Glutamatergic neuron (in vitro differentiated cells): ENCODE results near the gene RNF144A. TPM values are rescaled to one million over a fixed set of nuclear protein-coding genes. Genes with fewer than 3 reads are reported as not detected.

ENCODE experiments used
- DNase-seq: peaks from one replicate; pipeline ENCODE4 v3.0.0; 2022
- H3K27ac Mint-ChIP-seq: one replicate; pipeline ENCODE4 v1.8.0; 2020; ENCODE audit warnings: mild to moderate bottlenecking, mixed read lengths, inconsistent platforms; ENCODE audit not compliant: unreplicated experiment
- H3K27me3 Mint-ChIP-seq: one replicate; pipeline ENCODE4 v1.8.0; 2020; ENCODE audit warnings: mild to moderate bottlenecking, moderate library complexity, mixed read lengths, inconsistent platforms; ENCODE audit not compliant: unreplicated experiment
- H3K36me3 Mint-ChIP-seq: one replicate; pipeline ENCODE4 v1.8.0; 2020; ENCODE audit warnings: mild to moderate bottlenecking, mixed read lengths, inconsistent platforms; ENCODE audit not compliant: unreplicated experiment
- H3K4me1 Mint-ChIP-seq: one replicate; pipeline ENCODE4 v1.8.0; 2020; ENCODE audit warnings: mild to moderate bottlenecking, low read depth, mixed read lengths, inconsistent platforms; ENCODE audit not compliant: unreplicated experiment
- H3K4me3 Mint-ChIP-seq: one replicate; pipeline ENCODE4 v1.8.0; 2020; ENCODE audit warnings: mild to moderate bottlenecking, mixed read lengths, inconsistent platforms; ENCODE audit not compliant: unreplicated experiment
- H3K9me3 Mint-ChIP-seq: one replicate; pipeline ENCODE4 v1.8.0; 2020; ENCODE audit warnings: mild to moderate bottlenecking, moderate library complexity, mixed read lengths, inconsistent platforms; ENCODE audit not compliant: unreplicated experiment
- total RNA-seq: library from RNA; stranded (reverse); fragmentation: NEBNext Ultra II Directional; extraction: Animal tissue kit (Norgen Biotek cat#: 25700); gene quantifications from one replicate; pipeline ENCODE4 v1.2.1, GENCODE V29; 2021; ENCODE audit not compliant: unreplicated experiment
- TF ChIP-seq, protein P1 (sequence below): fragments of 200-600 bp; sonication (generic); IDR thresholded peaks from one replicate; pipeline ENCODE4 v1.5.0; 2021; ENCODE audit not compliant: partially characterized antibody, unreplicated experiment

Gene RNF144A
- total RNA-seq, 1 donor from 2014 or later = 40.2 TPM

DNA sequence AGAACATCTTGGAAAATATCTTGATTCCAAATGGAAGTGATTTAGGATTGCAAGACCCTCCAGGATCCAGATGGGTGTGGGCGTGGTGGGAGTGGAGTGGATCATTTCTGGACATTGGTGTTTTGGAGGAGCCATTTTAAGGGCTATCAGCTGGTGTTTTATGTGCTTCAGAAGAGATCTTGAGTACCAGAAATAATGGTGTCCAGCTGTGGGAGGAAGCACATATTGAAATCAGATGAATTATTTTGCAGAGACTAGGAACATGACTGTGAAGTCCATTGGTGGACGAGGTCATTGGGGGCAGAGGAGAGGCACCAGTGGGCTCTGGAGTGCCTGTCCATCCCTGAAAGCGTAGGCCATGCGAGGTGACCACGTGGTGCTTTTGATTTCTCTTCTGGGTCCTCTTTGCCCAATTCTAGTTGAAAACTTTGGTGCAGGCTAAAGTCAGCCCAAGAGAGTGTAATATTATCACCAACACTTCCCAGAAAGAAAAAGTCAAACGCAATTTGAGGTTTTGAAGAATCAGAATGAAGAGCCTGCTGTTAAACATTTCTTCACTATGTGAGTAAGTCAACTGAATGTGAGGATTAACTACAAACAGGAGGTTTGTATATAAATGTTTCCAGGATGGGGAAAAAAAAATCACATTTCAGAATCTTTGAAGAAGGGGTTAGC lies 31.6 kb downstream of the RNF144A start:
- peaks cover 5% of the 10 kb centered on the region for H3K36me3 Mint-ChIP-seq
- TF ChIP-seq, protein P1, sequence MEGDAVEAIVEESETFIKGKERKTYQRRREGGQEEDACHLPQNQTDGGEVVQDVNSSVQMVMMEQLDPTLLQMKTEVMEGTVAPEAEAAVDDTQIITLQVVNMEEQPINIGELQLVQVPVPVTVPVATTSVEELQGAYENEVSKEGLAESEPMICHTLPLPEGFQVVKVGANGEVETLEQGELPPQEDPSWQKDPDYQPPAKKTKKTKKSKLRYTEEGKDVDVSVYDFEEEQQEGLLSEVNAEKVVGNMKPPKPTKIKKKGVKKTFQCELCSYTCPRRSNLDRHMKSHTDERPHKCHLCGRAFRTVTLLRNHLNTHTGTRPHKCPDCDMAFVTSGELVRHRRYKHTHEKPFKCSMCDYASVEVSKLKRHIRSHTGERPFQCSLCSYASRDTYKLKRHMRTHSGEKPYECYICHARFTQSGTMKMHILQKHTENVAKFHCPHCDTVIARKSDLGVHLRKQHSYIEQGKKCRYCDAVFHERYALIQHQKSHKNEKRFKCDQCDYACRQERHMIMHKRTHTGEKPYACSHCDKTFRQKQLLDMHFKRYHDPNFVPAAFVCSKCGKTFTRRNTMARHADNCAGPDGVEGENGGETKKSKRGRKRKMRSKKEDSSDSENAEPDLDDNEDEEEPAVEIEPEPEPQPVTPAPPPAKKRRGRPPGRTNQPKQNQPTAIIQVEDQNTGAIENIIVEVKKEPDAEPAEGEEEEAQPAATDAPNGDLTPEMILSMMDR = no peak
- H3K27ac Mint-ChIP-seq = peak overlapping the region; percentile 81
- peaks cover 4% of the 10 kb centered on the region for H3K27me3 Mint-ChIP-seq
- peaks cover 36% of the 10 kb centered on the region for H3K4me1 Mint-ChIP-seq
- H3K4me3 Mint-ChIP-seq = peak overlapping the region; percentile 9
- no peak for DNase-seq
- H3K9me3 Mint-ChIP-seq = peaks cover 2% of the 10 kb centered on the region

DNA sequence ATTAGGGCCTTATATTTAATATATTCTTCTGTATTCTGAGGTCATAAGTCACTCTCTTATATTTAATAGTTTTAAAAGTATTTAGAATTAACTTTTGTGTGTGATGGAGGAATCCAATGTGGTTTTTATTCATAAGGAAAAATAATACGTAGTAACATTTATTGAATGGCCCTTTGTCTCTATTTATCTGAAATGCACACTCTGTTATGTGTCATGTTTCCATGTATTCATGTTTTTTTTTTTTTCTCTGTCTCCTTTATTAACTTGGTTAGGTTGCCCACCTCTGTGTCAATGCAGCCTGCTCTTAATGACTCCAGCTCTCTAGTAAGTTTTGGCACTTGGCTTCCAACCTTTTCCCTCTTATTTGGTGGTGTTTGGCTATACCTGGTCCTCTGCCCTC lies 33.8 kb downstream of the RNF144A start:
- TF ChIP-seq, protein P1 = no peak

DNA sequence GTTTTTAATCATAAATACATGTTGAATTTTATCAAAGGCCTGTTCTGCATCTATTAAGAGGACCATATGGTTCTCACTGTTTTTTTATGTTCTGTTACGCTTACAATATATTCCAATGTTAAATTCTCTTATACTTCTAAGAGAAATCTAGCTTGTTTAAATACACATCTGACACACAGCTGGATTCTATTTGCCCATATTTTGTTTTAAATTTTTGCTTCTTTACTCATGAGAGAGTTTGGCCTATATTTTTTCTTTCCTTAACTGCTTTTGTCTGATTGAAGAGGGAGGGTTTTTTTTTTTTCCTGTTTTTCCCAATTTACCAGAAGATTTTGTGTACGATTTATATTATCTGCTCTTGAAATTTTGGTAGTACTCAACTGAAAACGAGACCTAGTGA lies 34.9 kb downstream of the RNF144A start:
- Mint-ChIP-seq H3K27ac (no peak overlapping the region), H3K4me1 (peaks cover 52% of the 10 kb centered on the region), H3K27me3 (peaks cover 4% of the 10 kb centered on the region), H3K4me3 (no peak overlapping the region), H3K9me3 (peaks cover 3% of the 10 kb centered on the region), H3K36me3 (no peaks in the 10 kb centered on the region)
- TF ChIP-seq, protein P1 = no peak
- DNase-seq = no peak

More for the DNA sequence above, 33.8 kb downstream of the RNF144A start:
- DNase-seq = no peak
- Mint-ChIP-seq H3K36me3 (no peaks in the 10 kb centered on the region), H3K9me3 (peaks cover 2% of the 10 kb centered on the region), H3K27me3 (peaks cover 4% of the 10 kb centered on the region), H3K27ac (no peak overlapping the region), H3K4me1 (peaks cover 43% of the 10 kb centered on the region), H3K4me3 (no peak overlapping the region)

DNA sequence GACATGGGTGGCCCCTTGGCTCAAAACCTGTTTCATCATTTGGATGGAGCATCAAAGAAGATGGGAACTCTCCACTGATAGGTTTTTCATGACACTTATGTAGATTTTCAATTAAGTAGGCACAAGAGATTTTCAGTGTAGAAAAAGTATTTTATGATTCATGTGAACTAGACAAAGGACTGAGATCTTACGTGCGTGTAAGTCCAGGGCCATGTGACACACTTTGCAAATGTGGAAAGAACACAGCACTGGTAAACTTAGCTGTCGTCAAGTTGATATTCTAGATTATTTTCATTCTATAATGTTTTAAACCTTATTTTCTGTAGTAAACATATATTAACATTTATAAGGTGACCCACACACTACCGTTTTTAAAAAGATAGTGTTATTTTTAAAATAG lies 37.4 kb downstream of the RNF144A start:
- Mint-ChIP-seq H3K9me3 (peaks cover 18% of the 10 kb centered on the region), H3K27me3 (peaks cover 9% of the 10 kb centered on the region), H3K4me3 (no peak overlapping the region), H3K27ac (peak overlapping the region; percentile 57), H3K36me3 (no peaks in the 10 kb centered on the region), H3K4me1 (peaks cover 59% of the 10 kb centered on the region)
- DNase-seq = no peak
- TF ChIP-seq, protein P1 = no peak

DNA sequence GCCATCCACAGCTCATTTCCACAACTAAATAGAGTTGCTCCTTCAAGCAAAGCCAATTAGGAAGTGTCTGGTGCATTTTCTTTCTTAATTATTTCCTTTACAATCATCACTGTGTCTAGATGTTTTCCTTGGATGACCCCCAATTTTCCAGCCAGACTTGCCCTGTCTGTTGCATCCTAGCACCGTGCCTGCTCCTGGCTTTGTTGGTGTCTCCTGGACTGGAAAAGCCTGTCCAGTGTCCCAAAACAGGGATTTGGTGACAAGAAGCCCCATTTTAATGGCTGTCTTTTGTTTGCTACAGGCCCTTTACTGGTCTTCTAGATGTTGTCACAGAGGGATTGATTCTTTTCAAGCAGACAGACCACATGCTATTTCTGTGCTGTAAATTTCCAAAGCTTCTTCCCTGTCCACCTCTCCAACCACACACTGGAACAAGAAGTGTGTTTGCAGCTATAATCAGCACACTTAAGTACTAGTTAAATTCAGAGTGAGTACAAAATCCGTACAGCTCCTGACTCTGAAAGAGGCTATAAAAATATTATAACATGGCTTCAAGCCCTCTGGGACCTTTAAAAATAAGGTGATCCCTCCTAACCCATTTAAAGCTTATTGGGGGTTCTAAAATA lies 38.4 kb downstream of the RNF144A start:
- no peaks in the 10 kb centered on the region for H3K36me3 Mint-ChIP-seq
- H3K4me3 Mint-ChIP-seq = peak overlapping the region; percentile 36
- peaks cover 67% of the 10 kb centered on the region for H3K4me1 Mint-ChIP-seq
- peak overlapping the region; percentile 80 for H3K27ac Mint-ChIP-seq
- peaks cover 9% of the 10 kb centered on the region for H3K27me3 Mint-ChIP-seq
- DNase-seq = no peak
- TF ChIP-seq, protein P1 = no peak
- H3K9me3 Mint-ChIP-seq = peaks cover 20% of the 10 kb centered on the region
